Measurements from ENCODE around the gene DUS4L.

DUS4L gene, protein sequence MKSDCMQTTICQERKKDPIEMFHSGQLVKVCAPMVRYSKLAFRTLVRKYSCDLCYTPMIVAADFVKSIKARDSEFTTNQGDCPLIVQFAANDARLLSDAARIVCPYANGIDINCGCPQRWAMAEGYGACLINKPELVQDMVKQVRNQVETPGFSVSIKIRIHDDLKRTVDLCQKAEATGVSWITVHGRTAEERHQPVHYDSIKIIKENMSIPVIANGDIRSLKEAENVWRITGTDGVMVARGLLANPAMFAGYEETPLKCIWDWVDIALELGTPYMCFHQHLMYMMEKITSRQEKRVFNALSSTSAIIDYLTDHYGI

DNA sequence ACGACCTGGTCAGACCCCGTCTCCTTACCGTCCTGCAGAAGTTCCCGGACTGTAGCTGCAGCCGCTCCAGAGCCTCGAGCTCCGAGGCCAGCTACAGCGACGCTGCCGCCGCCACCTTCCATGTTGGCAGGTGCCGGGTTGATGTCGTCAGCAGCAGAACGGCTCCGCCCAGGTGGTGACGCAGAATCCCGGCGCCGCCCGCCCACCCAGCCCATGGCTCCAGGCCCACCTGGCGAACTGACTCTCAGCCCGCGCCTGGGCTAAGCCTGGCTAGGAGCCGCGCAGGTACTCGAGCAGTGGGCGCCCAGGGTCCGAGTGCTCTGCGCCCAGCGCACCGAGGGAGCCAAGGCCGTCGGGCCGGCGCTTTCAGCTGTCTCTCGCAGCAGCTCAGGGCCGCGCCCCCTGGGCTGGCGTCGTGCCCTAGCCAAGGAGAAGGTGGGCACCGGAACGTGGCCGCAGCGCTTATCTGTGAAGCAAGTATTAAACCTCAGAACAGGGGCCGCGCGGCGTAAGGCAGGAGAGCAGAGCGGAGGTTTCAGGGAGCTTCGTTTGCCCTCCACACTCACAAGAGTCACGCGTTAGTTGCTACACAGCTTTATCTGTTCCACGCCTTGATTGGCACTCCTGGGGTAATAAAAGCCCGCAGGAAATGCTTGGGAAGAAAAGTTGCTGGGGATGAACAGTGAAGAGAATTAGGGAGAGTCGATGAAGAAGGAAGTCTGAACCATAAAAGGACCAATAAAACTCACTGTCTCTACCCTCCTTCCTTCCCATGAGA is at the start of gene DUS4L, which contains the start of gene COG5:
Gene DUS4L (plus strand): TSS at position 197 of the 778 bp plus-strand sequence. CDS start 3,100 bp downstream, outside the sequence.
Gene COG5 (minus strand): TSS at position 146 of the 778 bp plus-strand sequence. CDS start 24 bp downstream, at position 122.
- DNase-seq (ENCODE audit: extremely low spot score) = peak; percentile 86
- ChIA-PET CTCF (interaction anchor here (0.7 kb wide), 1 partner anchor 415 kb away, joined by 3 read pairs; no protein-coding TSS in a partner anchor), POLR2A (interaction anchor here (0.8 to 1.9 kb wide), 11 partner anchors 8 to 396 kb away, joined by 3 to 5 read pairs (median 4); partner anchors contain the start of genes BCAP29, CBLL1 and HBP1)
- TF ChIP-seq ELF4 (IDR thresholded peaks at IDR 0.05) (peak; percentile 30; the same call in 1 of the 2 replicates), ZNF384 (IDR thresholded peaks at IDR 0.05) (no peak), LEF1 (IDR thresholded peaks at IDR 0.05; ENCODE audit: borderline replicate concordance) (no peak), L3MBTL2 (conservative IDR thresholded peaks at IDR 0.05) (peak; percentile 86)
- TF ChIP-seq, protein P1, sequence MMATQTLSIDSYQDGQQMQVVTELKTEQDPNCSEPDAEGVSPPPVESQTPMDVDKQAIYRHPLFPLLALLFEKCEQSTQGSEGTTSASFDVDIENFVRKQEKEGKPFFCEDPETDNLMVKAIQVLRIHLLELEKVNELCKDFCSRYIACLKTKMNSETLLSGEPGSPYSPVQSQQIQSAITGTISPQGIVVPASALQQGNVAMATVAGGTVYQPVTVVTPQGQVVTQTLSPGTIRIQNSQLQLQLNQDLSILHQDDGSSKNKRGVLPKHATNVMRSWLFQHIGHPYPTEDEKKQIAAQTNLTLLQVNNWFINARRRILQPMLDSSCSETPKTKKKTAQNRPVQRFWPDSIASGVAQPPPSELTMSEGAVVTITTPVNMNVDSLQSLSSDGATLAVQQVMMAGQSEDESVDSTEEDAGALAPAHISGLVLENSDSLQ (IDR thresholded peaks at IDR 0.05) = peak; percentile 94

DNA sequence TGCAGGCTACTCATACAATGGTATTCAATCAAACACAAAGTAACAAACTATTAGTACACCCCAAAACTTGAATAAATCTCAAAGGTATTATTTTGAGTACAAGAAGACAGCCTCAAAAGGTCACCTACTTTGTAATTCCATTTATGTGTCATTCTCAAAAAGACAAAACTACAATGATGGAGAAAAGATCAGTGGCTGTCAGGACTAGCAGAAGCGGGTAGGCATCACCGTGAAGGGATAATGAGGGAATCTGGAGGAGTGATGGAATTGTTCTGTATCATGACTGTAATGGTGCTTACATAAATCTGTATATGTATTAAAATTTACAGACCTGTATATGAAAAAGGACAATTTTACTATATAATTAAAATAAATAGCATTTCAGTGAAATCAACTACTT is 37.1 kb upstream of the DUS4L start:
- POLR2A ChIA-PET = no interaction called here
- TF ChIP-seq, protein P1 (IDR thresholded peaks at IDR 0.05) = no peak
- no peak for TF ChIP-seq SUZ12 (IDR thresholded peaks at IDR 0.05)
- TF ChIP-seq FOXM1 (IDR thresholded peaks at IDR 0.05; ENCODE audit: borderline replicate concordance) = no peak
- no peak for TF ChIP-seq HDGF (IDR thresholded peaks at IDR 0.05; ENCODE audit: borderline replicate concordance)
- no peak for TF ChIP-seq L3MBTL2 (conservative IDR thresholded peaks at IDR 0.05)
- no peak for TF ChIP-seq SP1 (IDR thresholded peaks at IDR 0.05)
- TF ChIP-seq TARDBP (IDR thresholded peaks at IDR 0.05) = no peak
- TF ChIP-seq ARNT (IDR thresholded peaks at IDR 0.05) = no peak
- no peak for TF ChIP-seq CTBP1 (IDR thresholded peaks at IDR 0.05; ENCODE audit: borderline replicate concordance)
- no peak for TF ChIP-seq LEF1 (IDR thresholded peaks at IDR 0.05; ENCODE audit: borderline replicate concordance)

GRCh38 chr7:107527196-107527595 is 36.6 kb upstream of the DUS4L start:
- TF ChIP-seq, protein P1 (IDR thresholded peaks at IDR 0.05) = no peak
- no peak for TF ChIP-seq FOXA1 (IDR thresholded peaks at IDR 0.05)
- no peak for TF ChIP-seq ELF4 (IDR thresholded peaks at IDR 0.05)
- TF ChIP-seq L3MBTL2 (conservative IDR thresholded peaks at IDR 0.05) = no peak
- no peak for TF ChIP-seq ARNT (IDR thresholded peaks at IDR 0.05)
- TF ChIP-seq LEF1 (IDR thresholded peaks at IDR 0.05; ENCODE audit: borderline replicate concordance) = no peak
- no peak for TF ChIP-seq SP1 (IDR thresholded peaks at IDR 0.05)
- TF ChIP-seq NFRKB (IDR thresholded peaks at IDR 0.05) = no peak
- no peak for TF ChIP-seq HDGF (IDR thresholded peaks at IDR 0.05; ENCODE audit: borderline replicate concordance)
- TF ChIP-seq CTBP1 (IDR thresholded peaks at IDR 0.05; ENCODE audit: borderline replicate concordance) = no peak
- TF ChIP-seq TARDBP (IDR thresholded peaks at IDR 0.05) = no peak
- CTCF ChIA-PET = no interaction called here
- DNase-seq (ENCODE audit: extremely low spot score) = no peak
- POLR2A ChIA-PET = no interaction called here

More for the DNA sequence above, 37.1 kb upstream of the DUS4L start:
- CTCF ChIA-PET = no interaction called here
- DNase-seq (ENCODE audit: extremely low spot score) = no peak

DNA sequence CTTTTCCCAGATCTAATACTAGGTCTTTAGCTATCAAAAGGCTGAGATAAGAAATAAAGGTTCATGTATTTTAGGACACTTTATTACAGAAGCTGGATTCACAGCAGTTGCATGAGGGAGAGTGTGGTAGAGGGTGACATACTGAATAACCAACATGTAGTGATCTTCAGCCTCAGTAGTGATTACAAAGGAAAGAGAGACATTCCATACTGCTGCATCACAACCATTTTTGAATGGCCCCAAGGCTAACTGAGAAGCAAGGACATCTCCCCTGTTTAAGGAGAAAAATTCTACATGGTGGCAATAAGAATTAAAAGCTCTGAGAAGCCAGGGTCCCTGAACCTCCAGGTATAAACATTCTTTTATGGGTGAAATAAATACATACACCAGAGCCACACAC is 35.3 kb upstream of the DUS4L start:
- no peak for TF ChIP-seq FOXM1 (IDR thresholded peaks at IDR 0.05; ENCODE audit: borderline replicate concordance)
- no peak for TF ChIP-seq L3MBTL2 (conservative IDR thresholded peaks at IDR 0.05)
- TF ChIP-seq CTBP1 (IDR thresholded peaks at IDR 0.05; ENCODE audit: borderline replicate concordance) = no peak
- no peak for TF ChIP-seq NFRKB (IDR thresholded peaks at IDR 0.05)
- no peak for TF ChIP-seq SP1 (IDR thresholded peaks at IDR 0.05)
- TF ChIP-seq, protein P1 (IDR thresholded peaks at IDR 0.05) = no peak
- TF ChIP-seq BHLHE40 (IDR thresholded peaks at IDR 0.05; ENCODE audit: borderline replicate concordance) = no peak
- no peak for TF ChIP-seq ZNF384 (IDR thresholded peaks at IDR 0.05)
- no peak for TF ChIP-seq TARDBP (IDR thresholded peaks at IDR 0.05)
- TF ChIP-seq SUZ12 (IDR thresholded peaks at IDR 0.05) = no peak
- no peak for TF ChIP-seq ARNT (IDR thresholded peaks at IDR 0.05)
- no peak for TF ChIP-seq FOXA1 (IDR thresholded peaks at IDR 0.05)
- TF ChIP-seq FOXK2 (IDR thresholded peaks at IDR 0.05) = no peak
- no peak for TF ChIP-seq ELF4 (IDR thresholded peaks at IDR 0.05)
- TF ChIP-seq HDGF (IDR thresholded peaks at IDR 0.05; ENCODE audit: borderline replicate concordance) = no peak
- no peak for TF ChIP-seq LEF1 (IDR thresholded peaks at IDR 0.05; ENCODE audit: borderline replicate concordance)
- ChIA-PET CTCF (no interaction called here), POLR2A (no interaction called here)
- DNase-seq (ENCODE audit: extremely low spot score) = no peak

- TF ChIP-seq SUZ12 (IDR thresholded peaks at IDR 0.05) = no peak
- no peak for TF ChIP-seq CTBP1 (IDR thresholded peaks at IDR 0.05; ENCODE audit: borderline replicate concordance)
- no peak for TF ChIP-seq HDGF (IDR thresholded peaks at IDR 0.05; ENCODE audit: borderline replicate concordance)
- no peak for TF ChIP-seq SP1 (IDR thresholded peaks at IDR 0.05)
- no peak for TF ChIP-seq ELF4 (IDR thresholded peaks at IDR 0.05)
- TF ChIP-seq ARNT (IDR thresholded peaks at IDR 0.05) = no peak
- TF ChIP-seq FOXM1 (IDR thresholded peaks at IDR 0.05; ENCODE audit: borderline replicate concordance) = no peak
- TF ChIP-seq BHLHE40 (IDR thresholded peaks at IDR 0.05; ENCODE audit: borderline replicate concordance) = no peak
- no peak for TF ChIP-seq NFRKB (IDR thresholded peaks at IDR 0.05)
- no peak for TF ChIP-seq ZNF384 (IDR thresholded peaks at IDR 0.05)
- CTCF ChIA-PET = interaction anchor here (0.6 kb wide), 1 partner anchor 25 kb away, joined by 3 read pairs; no protein-coding TSS in a partner anchor
- POLR2A ChIA-PET = no interaction called here
- no peak for DNase-seq (ENCODE audit: extremely low spot score)
Observed at GRCh38 chr7:107530751-107531150, 33.0 kb upstream of the DUS4L start.
